Ascending aorta (tissue), 2 donors: Measurements from ENCODE around the gene FBLN1. TPM values are rescaled to one million over a fixed set of nuclear protein-coding genes. Genes with fewer than 3 reads are reported as not detected.

Experiments
- DNase-seq, 2 donors: peaks; one replicate each; pipeline ENCODE4 v3.0.0-alpha.2; 2019; ENCODE audit warnings: low spot score in 2 of 2
- H3K27ac ChIP-seq, 2 donors: fragments of 200-600 bp; sonication (generic); one replicate each; pipeline ENCODE4 v1.5.1; 2016 to 2017; ENCODE audit warnings: mild to moderate bottlenecking in 1 of 2
- H3K27me3 ChIP-seq: fragments of 200-600 bp; sonication (generic); one replicate; pipeline ENCODE4 v1.5.1; 2017
- H3K36me3 ChIP-seq, 2 donors: fragments of 200-600 bp; sonication (generic); one replicate each; pipeline ENCODE4 v1.5.1; 2016
- H3K4me1 ChIP-seq, 2 donors: fragments of 200-600 bp; sonication (generic); one replicate each; pipeline ENCODE4 v1.5.1; 2016 to 2017; ENCODE audit warnings: mild to moderate bottlenecking in 1 of 2
- H3K4me3 ChIP-seq, 2 donors: fragments of 200-600 bp; sonication (generic); one replicate each; pipeline ENCODE4 v1.5.1; 2016 to 2017; ENCODE audit warnings: mild to moderate bottlenecking in 1 of 2
- H3K9me3 ChIP-seq, 2 donors: fragments of 200-600 bp; sonication (generic); one replicate each; pipeline ENCODE4 v1.5.1; 2016
- intact Hi-C: fragments of 100-400 bp; cut with DNase I; formaldehyde crosslinking; loops from one replicate; pipeline ENCODE4 v1.15.1; 2023
- total RNA-seq: library from RNA; depleted of rRNA; stranded (reverse); fragments of >200 nt; gene quantifications from one replicate; pipeline ENCODE4 v1.1.0, GENCODE V29; 2016
- TF ChIP-seq, protein P1 (sequence below), 3 experiments: fragments of 200-600 bp in 2 of 3; fragments of 450-650 bp in 1 of 3; sonication (generic) in 2 of 3; IDR thresholded peaks; one replicate each; pipeline ENCODE4 v1.5.1; 2016 to 2019; ENCODE audit warnings: antibody characterized with exemption in 3 of 3, mild to moderate bottlenecking in 1 of 3, moderate library complexity in 1 of 3

Gene FBLN1
- total RNA-seq, 1 donor from 2014 or later = 580 TPM

GRCh38 chr22:45579306-45579705, 76.6 kb downstream of the FBLN1 start:
- H3K36me3 ChIP-seq = peaks cover 4 to 20% of the 10 kb centered on the region in 2 donors
- intact Hi-C loops = loop anchor here (5.0 kb wide), 1 partner anchor 68 kb away; no protein-coding TSS in a partner anchor
- H3K27me3 ChIP-seq = no peaks in the 10 kb centered on the region
- H3K9me3 ChIP-seq = no peaks in the 10 kb centered on the region
- TF ChIP-seq, protein P1, sequence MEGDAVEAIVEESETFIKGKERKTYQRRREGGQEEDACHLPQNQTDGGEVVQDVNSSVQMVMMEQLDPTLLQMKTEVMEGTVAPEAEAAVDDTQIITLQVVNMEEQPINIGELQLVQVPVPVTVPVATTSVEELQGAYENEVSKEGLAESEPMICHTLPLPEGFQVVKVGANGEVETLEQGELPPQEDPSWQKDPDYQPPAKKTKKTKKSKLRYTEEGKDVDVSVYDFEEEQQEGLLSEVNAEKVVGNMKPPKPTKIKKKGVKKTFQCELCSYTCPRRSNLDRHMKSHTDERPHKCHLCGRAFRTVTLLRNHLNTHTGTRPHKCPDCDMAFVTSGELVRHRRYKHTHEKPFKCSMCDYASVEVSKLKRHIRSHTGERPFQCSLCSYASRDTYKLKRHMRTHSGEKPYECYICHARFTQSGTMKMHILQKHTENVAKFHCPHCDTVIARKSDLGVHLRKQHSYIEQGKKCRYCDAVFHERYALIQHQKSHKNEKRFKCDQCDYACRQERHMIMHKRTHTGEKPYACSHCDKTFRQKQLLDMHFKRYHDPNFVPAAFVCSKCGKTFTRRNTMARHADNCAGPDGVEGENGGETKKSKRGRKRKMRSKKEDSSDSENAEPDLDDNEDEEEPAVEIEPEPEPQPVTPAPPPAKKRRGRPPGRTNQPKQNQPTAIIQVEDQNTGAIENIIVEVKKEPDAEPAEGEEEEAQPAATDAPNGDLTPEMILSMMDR (IDR thresholded peaks at IDR 0.05) = no peak
- no peak overlapping the region for H3K27ac ChIP-seq
- DNase-seq = no peak
- H3K4me3 ChIP-seq = no peak overlapping the region
- no peaks in the 10 kb centered on the region for H3K4me1 ChIP-seq

DNA sequence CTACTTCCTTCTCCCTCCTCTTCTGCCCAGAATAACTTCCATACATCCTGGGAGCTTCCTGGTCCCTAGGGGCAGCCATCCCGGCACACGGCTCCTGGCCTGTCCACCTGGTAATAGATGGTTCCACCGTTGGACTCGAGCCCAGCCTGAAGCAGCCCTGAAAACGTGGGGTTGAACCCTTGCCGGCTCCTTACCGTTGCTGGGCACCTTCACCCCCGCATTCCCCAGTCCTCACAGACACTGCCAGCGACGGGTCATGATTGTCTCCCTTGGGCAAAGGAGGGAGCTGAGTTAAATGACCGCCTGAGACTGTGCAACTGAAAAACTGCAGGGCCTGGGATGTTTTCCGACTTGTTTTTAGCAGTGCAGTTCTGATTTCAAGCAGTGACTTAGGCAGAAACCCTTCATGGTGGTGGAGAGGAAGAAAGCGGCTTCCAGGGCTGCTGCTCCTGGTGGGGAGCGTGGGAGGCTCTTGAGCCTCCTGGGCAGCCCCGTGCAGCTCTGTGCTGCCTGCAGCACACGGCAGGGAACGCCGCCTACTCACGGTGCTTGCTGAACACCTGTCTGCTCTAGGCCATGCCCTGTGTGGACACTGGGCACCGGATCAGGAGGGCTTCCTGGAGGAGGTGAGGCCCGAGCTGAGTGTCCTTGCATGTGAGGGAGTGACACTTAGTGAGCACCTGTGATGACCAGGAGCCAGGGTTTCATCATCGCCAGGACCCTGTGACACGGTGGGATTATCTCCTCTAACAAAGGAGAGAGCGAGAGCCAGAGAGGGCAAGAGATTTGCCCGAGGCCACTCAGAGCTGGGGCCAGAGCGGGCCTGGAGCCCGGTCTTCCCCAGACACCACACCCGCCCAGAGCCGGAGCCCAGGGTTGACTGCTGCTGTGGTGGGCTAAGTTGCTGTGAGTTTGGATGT, 77.4 kb downstream of the FBLN1 start:
- intact Hi-C loops = loop anchor here (5.0 kb wide), 1 partner anchor 67 kb away; no protein-coding TSS in a partner anchor
- no peak overlapping the region for H3K4me3 ChIP-seq
- H3K4me1 ChIP-seq = no peaks in the 10 kb centered on the region
- no peak for DNase-seq
- H3K36me3 ChIP-seq = peaks cover 4 to 20% of the 10 kb centered on the region in 2 donors
- no peak overlapping the region for H3K27ac ChIP-seq
- H3K27me3 ChIP-seq = no peaks in the 10 kb centered on the region
- TF ChIP-seq, protein P1 (IDR thresholded peaks at IDR 0.05) = no peak
- no peaks in the 10 kb centered on the region for H3K9me3 ChIP-seq

DNA sequence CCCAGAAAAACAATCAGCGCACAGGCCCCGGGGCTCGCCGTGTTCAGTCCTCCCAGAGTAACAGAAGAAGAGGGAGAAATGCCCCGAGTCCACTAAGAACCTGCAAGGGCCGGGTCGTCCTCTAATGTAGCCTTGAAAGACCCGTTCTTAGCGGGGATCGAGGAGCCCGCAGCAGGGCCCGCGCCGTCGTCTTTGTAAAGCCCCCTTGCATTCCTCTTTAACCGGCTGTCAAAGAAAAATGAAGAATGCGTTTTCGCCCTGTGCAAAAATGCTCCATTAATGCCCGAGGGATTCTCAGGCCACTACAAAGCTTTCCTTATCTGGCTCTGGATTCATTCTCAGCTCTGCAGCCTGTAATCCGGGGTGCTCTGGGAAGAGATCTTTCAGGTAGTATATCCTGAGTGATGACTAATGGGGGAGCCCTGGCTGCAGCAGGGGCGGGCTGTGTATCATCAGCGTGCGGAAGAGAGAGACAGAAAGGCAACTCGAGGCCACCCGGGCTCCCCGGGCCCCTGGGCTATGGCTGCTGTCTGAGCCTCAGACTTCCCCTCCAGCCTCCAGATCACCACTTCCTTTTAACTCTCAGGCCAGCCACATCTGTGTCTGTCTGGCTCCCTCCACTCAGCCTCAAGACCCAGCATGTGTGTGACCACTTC, 78.2 kb downstream of the FBLN1 start:
- intact Hi-C loops = no loop called here
- no peak overlapping the region for H3K27ac ChIP-seq
- H3K9me3 ChIP-seq = no peaks in the 10 kb centered on the region
- no peaks in the 10 kb centered on the region for H3K27me3 ChIP-seq
- H3K36me3 ChIP-seq = peaks cover 4 to 20% of the 10 kb centered on the region in 2 donors
- DNase-seq = no peak
- TF ChIP-seq, protein P1 (IDR thresholded peaks at IDR 0.05) = no peak
- H3K4me3 ChIP-seq = no peak overlapping the region
- no peaks in the 10 kb centered on the region for H3K4me1 ChIP-seq

- H3K4me3 ChIP-seq = no peak overlapping the region
- H3K27me3 ChIP-seq = no peaks in the 10 kb centered on the region
- H3K36me3 ChIP-seq = peaks cover 4 to 26% of the 10 kb centered on the region in 2 donors
- intact Hi-C loops = no loop called here
- no peak for DNase-seq
- H3K4me1 ChIP-seq = no peaks in the 10 kb centered on the region
- H3K9me3 ChIP-seq = no peaks in the 10 kb centered on the region
- H3K27ac ChIP-seq = no peak overlapping the region
- TF ChIP-seq, protein P1 (IDR thresholded peaks at IDR 0.05) = no peak
Observed at GRCh38 chr22:45581549-45582080, 78.9 kb downstream of the FBLN1 start.

GRCh38 chr22:45582236-45582954, 79.7 kb downstream of the FBLN1 start:
- no peaks in the 10 kb centered on the region for H3K27me3 ChIP-seq
- no peak overlapping the region for H3K4me3 ChIP-seq
- H3K36me3 ChIP-seq = peaks cover 4 to 22% of the 10 kb centered on the region in 2 donors
- H3K4me1 ChIP-seq = no peaks in the 10 kb centered on the region
- intact Hi-C loops = no loop called here
- no peaks in the 10 kb centered on the region for H3K9me3 ChIP-seq
- no peak for DNase-seq
- H3K27ac ChIP-seq = no peak overlapping the region
- TF ChIP-seq, protein P1 (IDR thresholded peaks at IDR 0.05) = no peak
